GM18520 (cell line): Measurements from ENCODE around the gene EEF1AKMT2.
A peak's percentile ranks its signal among the peaks of the same experiment; 100 is the strongest.

Source experiments
- ATAC-seq: cut with Tn5 transposase; IDR thresholded peaks from one replicate; pipeline ENCODE4 v1.9.1; 2021; ENCODE audit not compliant: unreplicated experiment

EEF1AKMT2 gene

DNA sequence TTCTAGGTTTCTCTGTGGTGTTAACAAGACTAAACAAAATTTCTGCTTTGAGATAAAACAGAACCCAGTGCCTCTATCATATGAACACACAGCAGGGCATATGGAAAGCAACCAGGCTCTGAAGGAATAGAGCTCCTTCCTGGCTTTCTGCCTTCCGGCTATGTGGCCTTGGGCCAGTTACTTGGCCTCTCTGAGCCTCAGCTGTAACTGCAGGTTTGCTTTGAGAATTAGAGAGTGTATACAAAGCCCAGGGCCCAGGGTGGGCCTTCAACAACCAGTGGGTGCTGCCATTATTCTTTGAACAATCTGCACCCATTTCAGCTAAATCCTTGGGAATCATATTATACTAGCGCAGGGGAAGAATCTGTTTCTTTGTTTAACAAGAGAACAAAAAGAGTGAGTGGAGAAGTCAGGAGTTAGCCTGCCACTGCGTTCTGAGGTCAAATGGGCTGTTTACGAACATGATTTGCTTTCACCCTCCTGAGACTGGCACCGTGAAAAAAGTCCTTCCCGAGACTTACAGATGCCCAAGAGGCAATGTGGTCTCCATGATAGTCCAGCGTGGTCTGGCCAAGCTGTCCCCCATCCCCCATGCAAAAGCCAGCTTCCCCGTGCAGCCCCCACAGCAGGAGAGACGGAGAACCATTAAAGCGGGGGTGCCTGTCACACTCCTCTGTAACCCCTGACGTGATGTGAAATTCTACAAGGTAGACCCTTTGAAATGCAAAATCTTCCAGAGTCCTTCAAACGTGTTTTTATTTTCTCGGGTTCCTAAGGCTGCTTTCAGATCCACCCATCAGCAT is 52.4 kb downstream of the EEF1AKMT2 start:
- no peak for ATAC-seq

DNA sequence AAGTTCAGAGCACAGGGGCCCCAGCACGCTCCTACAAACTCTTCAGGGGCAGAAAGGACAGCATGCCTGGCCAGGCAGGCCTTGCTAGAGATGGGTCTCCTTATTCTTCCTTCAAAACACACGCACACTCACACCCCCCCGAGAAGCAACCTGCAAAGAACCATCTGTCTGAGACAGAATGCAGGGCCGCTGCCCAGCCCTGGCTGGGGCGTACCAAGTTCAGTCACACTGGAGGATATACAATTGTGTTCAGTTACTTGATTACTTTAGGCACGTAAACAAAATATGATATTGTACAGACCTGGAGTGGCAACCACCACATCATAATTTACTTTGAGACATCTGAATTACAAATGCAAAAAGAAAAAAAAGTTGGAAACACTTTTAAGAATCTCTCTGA is 53.2 kb downstream of the EEF1AKMT2 start:
- no peak for ATAC-seq

DNA sequence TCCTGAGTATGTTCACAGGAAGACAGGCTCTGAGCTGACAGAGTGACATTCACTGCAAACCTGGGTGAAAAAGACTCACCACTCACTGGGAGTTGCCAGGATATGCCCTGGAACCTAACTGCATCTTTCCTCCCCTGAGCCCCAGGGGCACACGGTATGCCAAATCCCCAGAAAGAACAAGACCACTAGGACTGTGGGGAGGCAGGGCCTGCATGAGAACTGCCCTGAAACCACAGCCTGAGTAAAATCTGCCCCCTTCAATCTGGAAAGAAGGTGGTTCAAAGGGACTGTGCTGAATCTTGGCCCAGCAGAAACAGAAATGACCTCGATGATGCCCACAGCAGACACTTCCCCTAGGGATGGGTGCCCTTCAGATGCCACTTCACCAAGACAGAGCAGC is 54.0 kb downstream of the EEF1AKMT2 start:
- no peak for ATAC-seq

DNA sequence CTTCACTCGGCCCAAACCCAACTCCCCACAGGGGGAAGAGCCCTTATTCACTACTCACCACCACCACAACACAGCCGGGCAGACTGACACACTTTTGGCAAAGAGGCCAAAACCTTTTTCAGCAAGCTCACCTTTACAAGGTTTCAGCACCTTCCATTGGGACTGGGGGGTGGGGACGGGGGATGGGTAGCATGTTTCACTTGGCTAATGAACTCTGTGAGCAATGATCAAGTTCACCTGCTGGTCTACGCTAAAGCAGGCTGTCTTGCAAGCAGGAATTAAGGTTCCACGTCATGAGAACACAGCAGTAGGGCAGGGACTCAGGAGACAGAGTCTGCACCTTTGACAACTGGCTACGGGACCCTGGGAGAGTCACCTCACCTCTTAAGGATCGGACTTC is 54.5 kb downstream of the EEF1AKMT2 start:
- ATAC-seq = no peak

DNA sequence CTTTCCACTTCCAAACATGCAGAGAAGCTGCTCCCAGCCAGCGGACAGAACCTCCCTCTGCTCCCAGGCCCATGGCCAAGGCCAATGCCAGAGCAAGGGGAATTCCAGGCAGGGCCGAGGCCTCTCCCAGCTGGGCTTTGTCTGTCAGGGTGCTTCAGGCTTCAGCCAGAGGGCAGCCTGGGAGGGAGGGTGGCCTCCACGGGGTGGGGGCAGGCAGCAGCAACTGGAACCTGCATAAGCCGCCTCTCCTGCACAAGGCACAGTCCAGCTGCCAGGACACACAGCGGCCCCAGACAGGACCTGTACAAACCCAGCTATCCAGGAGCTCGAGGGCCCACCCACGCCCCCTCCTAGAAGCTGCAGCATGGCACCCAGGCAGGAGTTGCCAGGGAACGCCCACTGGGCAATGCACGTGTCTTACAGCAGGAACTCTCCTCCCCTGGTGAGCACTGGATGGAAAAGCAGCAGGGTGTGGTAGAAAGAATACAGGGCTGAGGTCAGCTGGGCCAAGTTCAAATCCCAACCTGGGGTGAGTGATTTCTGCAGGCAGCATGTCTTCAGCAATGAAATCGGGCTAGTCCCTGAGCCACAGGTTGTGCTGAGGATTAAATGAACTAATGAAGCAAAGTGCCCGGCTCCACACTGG is 55.1 kb downstream of the EEF1AKMT2 start:
- ATAC-seq = no peak

DNA sequence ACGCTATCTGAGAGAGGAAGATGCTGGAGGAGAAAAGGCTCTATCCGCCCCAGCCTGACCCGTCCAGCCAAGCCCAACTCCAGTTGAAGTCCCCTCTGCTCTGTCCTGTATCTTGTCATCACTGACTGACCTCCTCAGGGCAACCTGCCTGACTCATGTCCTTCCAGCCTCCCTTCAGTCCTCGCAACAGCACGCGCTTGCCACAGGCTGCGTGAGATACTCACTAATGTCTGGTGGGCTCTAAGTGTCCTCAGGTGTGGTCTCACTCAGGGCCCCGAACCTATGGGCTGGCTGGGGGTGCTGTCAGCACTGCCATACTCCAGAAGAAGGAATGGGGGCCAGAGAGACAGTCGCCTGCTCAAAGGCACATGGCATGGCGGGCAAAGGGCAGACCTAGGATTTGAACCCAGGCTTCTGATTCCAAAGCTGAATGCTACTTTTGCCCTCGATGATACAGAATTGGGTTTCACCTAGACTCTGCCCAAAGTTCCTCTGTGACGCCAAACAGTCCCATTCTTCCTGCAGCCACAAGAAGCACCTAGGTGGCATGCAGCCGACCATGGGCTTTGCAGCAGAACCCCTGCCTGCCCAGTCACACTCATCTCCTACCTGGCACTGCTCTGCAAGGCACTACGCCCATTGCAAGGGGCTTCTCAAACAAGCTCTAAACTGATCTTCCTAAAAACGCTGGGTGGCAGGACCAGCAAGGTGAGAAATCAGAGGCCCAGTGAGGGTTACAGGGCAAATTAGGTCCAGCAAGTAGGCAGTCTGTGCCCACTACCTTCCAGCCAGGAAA is 56.0 kb downstream of the EEF1AKMT2 start:
- ATAC-seq = no peak

DNA sequence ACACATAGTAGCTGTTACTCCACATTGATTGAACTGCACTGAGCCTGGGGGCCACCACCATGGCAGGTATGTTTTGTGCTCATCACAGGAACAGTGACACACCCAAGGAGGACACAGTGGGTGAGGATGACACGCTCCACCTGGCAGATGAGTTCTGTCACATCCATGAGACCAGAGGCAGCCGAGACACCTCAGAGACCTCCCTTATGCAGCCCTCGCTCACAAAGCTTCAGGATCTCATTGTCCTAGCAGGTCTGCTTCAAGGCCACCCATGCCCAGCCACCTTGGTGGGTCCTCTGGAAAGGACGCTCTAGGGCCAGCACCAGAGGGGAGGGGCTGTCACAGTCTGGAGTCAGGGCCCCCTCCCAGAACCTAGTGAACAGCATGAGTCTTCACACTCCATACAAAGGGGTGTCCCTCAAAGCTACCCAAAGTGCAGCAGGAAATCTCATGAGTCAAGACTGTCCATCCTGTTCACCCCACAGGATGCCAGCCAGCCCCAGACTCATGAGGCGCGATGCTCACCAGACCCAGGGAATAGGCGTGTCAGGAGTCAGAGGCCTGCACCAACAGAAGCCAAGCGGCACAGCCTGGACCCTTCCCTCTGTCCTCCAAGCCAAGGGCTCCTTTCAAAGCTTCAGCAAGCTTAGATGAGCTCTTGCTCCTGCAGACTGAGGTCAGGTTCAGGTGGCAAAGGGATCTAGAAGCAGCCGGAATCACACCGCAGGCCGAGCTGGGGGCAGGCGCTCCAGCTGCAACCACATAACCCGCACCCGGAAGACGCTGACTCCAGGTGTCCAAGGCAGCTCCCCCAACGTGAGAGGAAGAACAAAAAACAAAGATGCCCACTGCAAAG is 57.1 kb downstream of the EEF1AKMT2 start:
- ATAC-seq = no peak

DNA sequence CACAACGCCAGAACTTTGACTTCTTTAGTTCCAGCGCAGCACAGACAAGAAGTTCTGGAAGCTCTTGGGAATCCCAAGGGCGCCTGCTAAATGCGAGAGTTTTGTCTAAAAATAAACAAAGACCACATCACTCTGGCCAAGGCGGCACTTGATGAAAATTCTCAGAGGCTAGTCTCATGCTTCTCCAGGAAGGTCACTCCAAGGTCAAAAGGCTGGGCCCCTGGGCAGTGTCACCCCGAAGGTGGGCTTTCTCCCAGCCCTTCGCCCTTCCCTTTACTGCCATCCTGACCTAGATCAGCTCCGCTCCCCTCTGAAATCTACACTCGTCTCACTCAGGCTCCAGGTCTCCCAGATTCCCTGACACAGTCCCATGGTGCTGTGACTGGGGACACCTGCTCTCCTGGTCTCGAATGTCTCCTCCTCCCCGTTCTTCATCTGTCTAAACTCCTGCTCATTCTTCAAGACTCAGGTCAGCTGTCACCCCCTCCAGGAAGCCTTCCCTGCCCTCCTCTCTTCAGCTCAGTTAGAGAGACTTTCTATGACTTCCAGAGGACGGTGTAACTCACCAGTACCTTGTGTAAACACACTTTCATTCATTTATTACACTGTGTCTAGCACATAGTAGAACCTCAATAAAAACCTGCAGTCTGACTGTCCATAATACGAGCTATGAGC is 58.0 kb downstream of the EEF1AKMT2 start:
- ATAC-seq = no peak

DNA sequence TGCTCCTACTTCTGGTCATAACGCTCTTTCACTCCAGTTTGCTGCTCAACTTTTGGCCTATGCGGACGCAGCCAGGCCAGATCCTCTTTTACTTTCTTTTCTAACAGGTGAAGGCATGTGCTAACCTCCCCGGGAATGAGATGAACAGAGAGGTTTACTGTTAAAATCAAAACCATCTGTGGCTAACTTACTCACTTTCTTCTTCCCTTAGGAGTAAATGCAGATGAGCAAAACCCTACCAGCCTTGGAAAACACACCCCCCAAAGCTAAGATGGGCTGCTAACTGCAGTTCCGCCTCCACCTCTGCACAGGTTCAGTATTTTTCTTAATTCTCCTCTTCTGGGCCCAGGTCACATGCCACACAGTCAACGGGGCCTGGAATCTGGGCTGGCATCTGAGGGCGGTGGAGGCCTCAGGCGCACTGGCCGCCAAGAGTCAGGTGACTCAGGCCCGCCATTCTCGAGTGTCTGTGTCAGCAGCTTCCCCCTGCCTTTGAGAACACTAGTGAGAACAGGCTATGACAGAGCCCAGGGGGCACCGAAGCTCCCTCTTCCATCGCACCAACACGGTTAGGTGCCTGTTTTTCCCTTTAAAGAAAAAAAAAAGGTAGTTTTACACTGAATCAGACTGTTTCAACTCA is 58.6 kb downstream of the EEF1AKMT2 start:
- peak; percentile 37 for ATAC-seq

DNA sequence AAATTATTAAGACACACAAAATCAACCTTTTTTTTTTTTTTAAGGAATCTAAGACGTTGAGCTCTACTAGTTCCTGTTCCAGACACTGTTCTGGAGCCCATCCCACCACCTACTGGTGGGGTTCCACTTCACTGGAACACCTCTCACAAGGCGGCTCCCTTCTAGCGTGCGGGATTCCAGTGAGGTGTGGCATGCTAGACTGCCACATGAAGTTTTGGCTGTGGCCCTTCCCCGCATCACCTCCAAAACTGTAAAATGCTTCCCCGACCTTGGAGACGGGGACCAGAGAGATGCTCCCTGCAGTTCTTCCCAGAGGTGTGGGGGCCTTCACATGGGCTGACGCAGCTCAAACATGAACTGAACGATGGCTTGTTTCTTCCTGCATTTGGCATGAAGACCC is 60.1 kb downstream of the EEF1AKMT2 start:
- no peak for ATAC-seq

DNA sequence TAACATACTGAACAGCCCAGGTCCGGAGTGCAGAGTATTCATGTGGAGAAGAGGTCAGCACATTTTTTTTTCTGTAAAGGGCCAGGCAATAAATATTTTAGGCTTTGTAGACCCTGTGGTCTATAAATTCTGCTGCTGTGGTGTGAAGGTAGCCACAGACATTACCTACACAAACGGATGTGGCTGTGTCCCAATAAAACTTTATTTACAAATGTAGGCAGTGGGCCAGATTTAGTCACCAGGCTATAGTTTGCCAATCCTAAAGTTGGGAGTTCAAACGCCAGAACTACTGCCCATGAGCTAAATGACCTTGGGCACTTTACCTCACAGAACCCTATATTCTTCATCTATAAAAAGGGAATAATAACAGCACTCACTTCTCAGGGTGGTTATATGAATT is 60.9 kb downstream of the EEF1AKMT2 start:
- no peak for ATAC-seq

DNA sequence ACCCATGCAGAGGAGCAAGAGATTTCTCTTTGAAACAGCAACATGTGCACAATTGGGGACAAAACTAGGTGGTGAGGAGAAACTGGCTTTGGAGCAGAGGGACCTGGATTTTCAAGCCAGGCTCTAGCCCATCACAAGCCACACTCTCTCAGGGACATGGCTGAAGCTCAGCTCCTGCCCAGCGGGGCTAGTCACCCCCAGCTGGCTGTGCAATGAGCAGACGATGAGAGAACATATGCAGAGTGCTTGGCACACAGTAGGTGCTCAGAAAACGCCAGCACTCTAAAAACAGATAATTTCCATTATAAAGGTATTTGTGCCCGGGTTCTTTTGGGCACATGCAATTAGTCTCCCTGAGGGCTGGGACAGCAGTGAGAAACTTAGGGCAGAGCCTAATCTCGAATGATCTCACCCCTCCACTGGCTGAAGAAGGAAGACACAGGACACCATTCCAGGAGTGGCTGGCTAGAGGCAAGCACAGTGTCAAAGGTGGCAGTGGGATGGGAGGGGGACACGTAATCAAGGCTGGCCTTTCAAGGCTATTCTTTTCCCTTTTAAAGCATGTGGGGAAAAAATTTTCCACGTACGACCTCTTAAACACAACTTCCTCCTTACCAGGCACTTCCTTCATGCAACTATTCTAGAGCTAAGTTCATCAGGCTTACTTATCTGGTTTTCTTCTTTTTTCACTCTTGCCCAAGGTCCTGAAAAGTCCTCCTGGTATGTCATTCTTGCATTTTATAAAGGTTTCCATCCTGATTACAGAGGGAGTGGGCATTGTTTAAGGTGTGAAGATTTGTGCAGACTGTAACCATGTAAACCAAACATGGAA is 62.6 kb downstream of the EEF1AKMT2 start:
- no peak for ATAC-seq

DNA sequence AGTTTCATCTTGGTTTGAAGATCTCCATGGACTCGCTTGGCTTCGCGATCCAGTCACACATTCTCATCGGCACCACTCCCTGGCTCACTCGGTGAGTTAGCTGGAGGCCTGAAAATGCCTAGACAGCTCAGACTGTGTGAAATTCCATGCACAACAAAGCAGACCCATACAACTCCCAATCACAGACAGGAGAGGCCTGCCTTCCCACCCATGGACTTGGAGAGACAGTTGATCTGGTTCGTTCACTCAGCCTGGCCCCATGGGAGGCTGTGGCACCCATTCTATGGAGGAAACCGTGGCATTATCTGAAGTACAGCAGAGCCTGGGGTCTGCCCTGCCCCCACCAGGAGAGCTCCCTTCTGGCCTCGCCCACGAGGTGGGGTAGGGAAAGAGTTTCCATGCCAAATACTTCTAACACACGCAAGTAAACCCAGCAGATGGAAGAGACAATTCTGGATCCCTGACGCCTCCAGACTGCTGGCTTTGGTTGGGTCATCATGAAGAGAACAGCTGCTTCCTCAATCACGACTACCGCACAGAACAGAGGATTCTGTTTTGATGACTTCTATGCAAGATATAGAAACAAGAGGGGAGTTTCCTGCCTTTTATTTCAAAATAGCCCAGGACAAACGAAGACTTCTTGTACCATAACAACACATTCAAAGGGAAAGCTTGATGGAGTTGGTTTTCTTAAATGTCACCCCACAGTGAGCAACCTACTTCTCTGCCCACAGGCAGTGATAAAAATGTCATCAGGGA is 63.4 kb downstream of the EEF1AKMT2 start:
- ATAC-seq = no peak

DNA sequence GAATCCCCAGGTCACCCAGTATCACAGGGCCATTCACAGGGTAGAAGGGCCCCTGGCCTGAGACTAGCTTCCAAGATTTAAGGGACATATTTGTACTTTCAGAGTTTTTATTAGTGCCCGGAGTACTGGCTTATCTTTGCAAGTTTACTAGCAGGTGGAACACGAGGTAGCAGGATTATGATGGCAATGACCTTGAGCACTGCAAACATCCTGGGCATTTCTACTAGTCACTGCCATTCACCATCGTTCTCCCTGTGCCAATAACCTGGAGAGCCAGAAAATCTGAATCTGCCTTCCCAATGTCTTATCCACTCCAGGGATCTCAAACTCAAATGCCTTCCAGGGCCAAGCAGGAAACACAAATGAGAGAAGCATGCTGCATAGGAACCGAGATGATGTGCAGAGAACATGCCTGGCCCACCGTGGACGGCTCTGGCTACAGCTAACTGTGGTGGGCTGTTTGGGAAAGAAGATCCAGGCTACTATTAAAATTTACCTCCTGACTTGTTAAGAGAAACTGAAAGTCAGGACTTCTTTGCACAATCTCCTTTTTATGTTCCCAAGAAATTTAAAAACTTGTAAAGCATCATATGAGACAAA is 64.2 kb downstream of the EEF1AKMT2 start:
- no peak for ATAC-seq

DNA sequence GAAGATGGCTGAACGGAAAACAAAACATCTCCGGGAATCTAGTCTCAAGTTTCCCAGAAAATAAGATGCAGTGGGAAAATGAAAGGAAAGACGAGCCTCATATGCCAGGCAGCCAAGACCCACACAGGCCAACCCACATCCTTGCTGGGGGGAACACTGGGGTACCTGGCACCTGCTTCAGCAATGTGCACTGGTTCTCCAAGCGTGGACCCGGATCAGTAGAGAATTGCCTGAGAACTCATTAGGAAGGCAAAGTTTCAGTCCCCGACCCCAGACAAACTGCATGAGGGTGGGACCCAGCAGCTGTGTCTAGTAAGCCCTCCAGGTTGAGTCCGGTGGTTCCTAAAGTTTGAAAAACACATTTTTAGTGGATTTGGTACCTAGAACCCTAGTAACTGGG is 65.9 kb downstream of the EEF1AKMT2 start:
- ATAC-seq = no peak

DNA sequence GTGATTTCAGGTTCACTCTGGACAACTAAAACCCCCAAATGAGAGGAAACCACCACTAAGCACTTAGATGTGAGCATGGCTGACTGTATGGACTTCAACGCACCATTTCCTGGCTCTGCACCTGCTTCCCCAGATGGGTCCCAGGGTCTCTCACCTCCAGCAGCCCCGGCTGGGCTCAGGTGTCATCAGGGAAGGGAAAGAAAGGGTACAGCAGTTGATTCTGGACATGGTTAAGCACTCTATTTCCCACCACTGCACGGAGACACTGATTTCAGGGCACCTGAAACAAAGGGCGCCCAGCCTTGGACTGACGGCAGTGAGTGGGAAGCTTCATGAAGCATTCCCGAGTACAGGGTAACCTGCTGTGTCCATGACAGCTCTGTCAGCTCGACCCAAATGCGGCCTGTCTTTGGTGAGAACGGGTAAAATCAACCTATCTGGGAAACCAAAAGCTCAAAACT is 66.5 kb downstream of the EEF1AKMT2 start:
- ATAC-seq = no peak

DNA sequence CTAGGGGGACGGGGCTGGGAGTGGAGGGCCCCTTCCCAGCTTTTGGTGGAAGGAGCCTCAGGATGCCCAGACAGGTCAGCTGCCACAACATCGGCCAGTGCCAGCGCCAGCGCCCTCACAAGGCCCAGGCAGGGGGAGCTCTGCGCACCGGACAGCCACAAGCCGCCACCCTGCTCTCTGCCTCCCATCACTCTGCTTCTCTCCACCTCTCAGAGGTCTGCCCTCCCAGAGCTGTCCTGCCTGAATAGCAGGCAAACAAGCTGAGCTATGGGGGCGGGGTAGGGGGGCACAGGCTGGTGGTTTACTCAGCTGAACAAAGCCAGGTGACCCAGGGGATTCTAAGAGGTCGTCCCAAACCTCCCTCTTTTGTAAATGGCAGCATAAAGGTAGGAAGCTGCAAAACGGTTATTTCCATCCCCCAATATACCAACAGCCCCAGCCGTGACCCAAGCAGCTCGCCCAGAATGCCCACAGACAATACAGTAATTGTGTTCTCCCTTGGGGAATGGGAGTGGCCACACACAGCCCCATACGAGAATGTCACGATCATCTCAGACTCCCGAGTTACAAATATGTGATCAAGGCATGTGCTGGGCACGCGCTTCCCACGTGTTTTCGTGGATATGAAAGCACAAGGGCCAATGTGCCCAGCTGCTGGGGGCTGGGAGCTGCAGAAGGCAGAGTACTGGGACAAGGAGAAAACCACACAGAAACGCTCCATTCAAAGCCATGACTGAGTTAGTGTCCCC is 67.2 kb downstream of the EEF1AKMT2 start:
- no peak for ATAC-seq
